OCI-LY7 (cell line): ENCODE data around the gene RNU7-1. TPM values are rescaled to one million over a fixed set of nuclear protein-coding genes. Genes with fewer than 3 reads are reported as not detected.

Source experiments
- BruUV-seq: library from RNA; stranded (reverse); fragments of 400-500 nt; replicated peaks from 2 replicates; lab custom pipeline; 2021; lab: Mats Ljungman, UMichigan
- CTCF ChIA-PET: fragments of 300-600 bp; sonication (Branson Sonifier 250); formaldehyde crosslinking; loops from one replicate; lab custom pipeline; 2022; ENCODE audit warnings: antibody characterized with exemption; ENCODE audit not compliant: unreplicated experiment; lab: Charles Lee
- POLR2A ChIA-PET: fragments of 300-600 bp; sonication (Branson Sonifier 250); formaldehyde crosslinking; loops from one replicate; lab custom pipeline; 2022; ENCODE audit warnings: antibody characterized with exemption; lab: Charles Lee
- DNase-seq: peaks from one replicate; pipeline ENCODE4 v3.0.0-alpha.2; 2015; ENCODE audit warnings: low spot score
- H2AFZ ChIP-seq: fragments of 200-600 bp; sonication (generic), shearing (Covaris generic); 2 replicates; pipeline ENCODE4 v1.6.1; 2014; ENCODE audit warnings: mild to moderate bottlenecking, antibody characterized with exemption, low read length, moderate library complexity
- H3K27ac ChIP-seq: fragments of 200-600 bp; sonication (generic); 2 replicates; pipeline ENCODE4 v1.5.1; 2014; ENCODE audit warnings: mixed run types, low read depth, mild to moderate bottlenecking, moderate library complexity, low read length, inconsistent platforms; ENCODE audit not compliant: poor library complexity, severe bottlenecking
- H3K36me3 ChIP-seq: fragments of 200-600 bp; sonication (generic); 2 replicates; pipeline ENCODE4 v1.6.1; 2014; ENCODE audit warnings: mild to moderate bottlenecking, antibody characterized with exemption, low read length, moderate library complexity, mixed read lengths; ENCODE audit not compliant: insufficient read depth
- H3K4me1 ChIP-seq: fragments of 200-600 bp; sonication (generic); 2 replicates; pipeline ENCODE4 v1.5.1; 2014; ENCODE audit warnings: mild to moderate bottlenecking, low read length; ENCODE audit not compliant: insufficient read depth, poor library complexity, severe bottlenecking
- H3K4me2 ChIP-seq: fragments of 200-600 bp; sonication (generic); 2 replicates; pipeline ENCODE4 v1.6.1; 2014; ENCODE audit warnings: mild to moderate bottlenecking, low read length
- H3K4me3 ChIP-seq: fragments of 200-600 bp; sonication (generic); 2 replicates; pipeline ENCODE4 v1.5.1; 2014; ENCODE audit warnings: mild to moderate bottlenecking, low read depth, low read length; ENCODE audit not compliant: poor library complexity, severe bottlenecking
- H3K79me2 ChIP-seq: fragments of 200-600 bp; sonication (generic); 2 replicates; pipeline ENCODE4 v1.6.1; 2016; ENCODE audit warnings: low read depth, mild to moderate bottlenecking, low read length, moderate library complexity, mixed read lengths; ENCODE audit not compliant: insufficient read depth
- H3K9me2 ChIP-seq: fragments of 200-600 bp; sonication (generic); 2 replicates; pipeline ENCODE4 v1.6.1; 2016; ENCODE audit warnings: mild to moderate bottlenecking, low read length, mixed read lengths; ENCODE audit not compliant: insufficient read depth
- H3K9me3 ChIP-seq: fragments of 200-600 bp; sonication (generic); 2 replicates; pipeline ENCODE4 v1.6.1; 2014; ENCODE audit warnings: mild to moderate bottlenecking, mixed run types, low read length, mixed read lengths
- H4K20me1 ChIP-seq: fragments of 200-600 bp; sonication (generic); 2 replicates; pipeline ENCODE4 v1.6.1; 2014; ENCODE audit warnings: mild to moderate bottlenecking, antibody characterized with exemption, low read length, moderate library complexity, mixed read lengths; ENCODE audit not compliant: insufficient read depth
- EZH2phosphoT487 ChIP-seq: fragments of 200-600 bp; sonication (generic); IDR thresholded peaks from 2 replicates; pipeline ENCODE4 v1.6.1; 2018; ENCODE audit warnings: low read depth, borderline replicate concordance, mild to moderate bottlenecking, mixed run types, antibody characterized with exemption, low read length, moderate library complexity, mixed read lengths
- intact Hi-C: fragments of 100-400 bp; cut with micrococcal nuclease; formaldehyde crosslinking; loops from one replicate; pipeline ENCODE4 v1.10.0; 2022; ENCODE audit not compliant: unreplicated experiment
- total RNA-seq, 2 experiments: library from RNA; depleted of rRNA in 1 of 2; stranded (reverse); fragments of >200 nt in 1 of 2; shearing (Covaris generic) in 1 of 2; gene quantifications; 2 replicates each; pipeline ENCODE4 v1.2.3, GENCODE V29; 2014 to 2022
- TF ChIP-seq, protein P1 (sequence below): fragments of 200-600 bp; sonication (generic); conservative IDR thresholded peaks from 2 replicates; pipeline ENCODE4 v1.5.1; 2014; ENCODE audit warnings: mild to moderate bottlenecking, antibody characterized with exemption, low read length, moderate library complexity, mixed read lengths

RNU7-1 gene
- total RNA-seq, 2 experiments from 2014 or later = not detected

GRCh38 chr12:6902448-6902847, 41.2 kb upstream of the RNU7-1 start:
- Histone ChIP-seq H3K4me1 (peaks cover 18% of the 10 kb centered on the region), H3K36me3 (peaks cover 8% of the 10 kb centered on the region; the same call in 1 of the 2 replicates), H3K79me2 (no peaks in the 10 kb centered on the region), H3K4me2 (no peak overlapping the region), H2AFZ (no peak overlapping the region), H4K20me1 (no peaks in the 10 kb centered on the region), H3K27ac (no peak overlapping the region), H3K4me3 (no peak overlapping the region), H3K9me3 (no peaks in the 10 kb centered on the region), H3K9me2 (no peaks in the 10 kb centered on the region)
- intact Hi-C loops = no loop called here
- DNase-seq = no peak
- TF ChIP-seq, protein P1, sequence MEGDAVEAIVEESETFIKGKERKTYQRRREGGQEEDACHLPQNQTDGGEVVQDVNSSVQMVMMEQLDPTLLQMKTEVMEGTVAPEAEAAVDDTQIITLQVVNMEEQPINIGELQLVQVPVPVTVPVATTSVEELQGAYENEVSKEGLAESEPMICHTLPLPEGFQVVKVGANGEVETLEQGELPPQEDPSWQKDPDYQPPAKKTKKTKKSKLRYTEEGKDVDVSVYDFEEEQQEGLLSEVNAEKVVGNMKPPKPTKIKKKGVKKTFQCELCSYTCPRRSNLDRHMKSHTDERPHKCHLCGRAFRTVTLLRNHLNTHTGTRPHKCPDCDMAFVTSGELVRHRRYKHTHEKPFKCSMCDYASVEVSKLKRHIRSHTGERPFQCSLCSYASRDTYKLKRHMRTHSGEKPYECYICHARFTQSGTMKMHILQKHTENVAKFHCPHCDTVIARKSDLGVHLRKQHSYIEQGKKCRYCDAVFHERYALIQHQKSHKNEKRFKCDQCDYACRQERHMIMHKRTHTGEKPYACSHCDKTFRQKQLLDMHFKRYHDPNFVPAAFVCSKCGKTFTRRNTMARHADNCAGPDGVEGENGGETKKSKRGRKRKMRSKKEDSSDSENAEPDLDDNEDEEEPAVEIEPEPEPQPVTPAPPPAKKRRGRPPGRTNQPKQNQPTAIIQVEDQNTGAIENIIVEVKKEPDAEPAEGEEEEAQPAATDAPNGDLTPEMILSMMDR = no peak
- no peak for TF ChIP-seq EZH2phosphoT487
- CTCF ChIA-PET = no interaction called here
- no TSS peak for BruUV-seq
- POLR2A ChIA-PET = interaction anchor here (0.5 to 1.5 kb wide), 8 partner anchors 8 to 51 kb away, joined by 3 to 5 read pairs (median 3); no protein-coding TSS in a partner anchor

DNA sequence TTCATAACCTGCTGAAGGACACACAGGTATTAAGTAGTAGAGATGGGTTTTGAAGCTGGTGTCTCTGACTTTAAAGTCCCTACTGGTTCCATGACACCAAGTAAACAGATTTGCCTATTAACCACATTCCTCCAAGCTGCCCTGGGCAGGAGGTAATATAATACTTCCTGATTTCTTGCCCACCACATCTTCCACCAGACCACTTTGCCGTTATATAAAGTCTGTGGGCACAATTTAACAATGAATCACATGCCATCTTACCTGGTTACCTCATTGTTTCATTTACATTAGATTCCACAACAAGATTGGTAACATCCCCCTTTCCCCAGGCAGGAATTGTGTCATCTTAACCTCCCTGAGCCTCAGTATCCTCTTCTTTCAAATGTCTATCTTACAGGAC, 39.9 kb upstream of the RNU7-1 start:
- Histone ChIP-seq H3K27ac (no peak overlapping the region), H3K36me3 (peaks cover 8% of the 10 kb centered on the region; the same call in 1 of the 2 replicates), H3K4me2 (peak overlapping the region; percentile 97), H3K4me1 (peaks cover 18% of the 10 kb centered on the region), H3K9me2 (no peaks in the 10 kb centered on the region), H3K9me3 (no peaks in the 10 kb centered on the region), H4K20me1 (no peaks in the 10 kb centered on the region), H3K79me2 (no peaks in the 10 kb centered on the region), H2AFZ (peak overlapping the region; percentile 80; the same call in 1 of the 2 replicates), H3K4me3 (peak overlapping the region; percentile 81)
- no peak for TF ChIP-seq EZH2phosphoT487
- TF ChIP-seq, protein P1 = no peak
- no TSS peak for BruUV-seq
- no peak for DNase-seq
- intact Hi-C loops = no loop called here
- ChIA-PET POLR2A (interaction anchor here (0.7 to 2.8 kb wide), 4 partner anchors 12 to 64 kb away, joined by 3 to 13 read pairs (median 4); no protein-coding TSS in a partner anchor), CTCF (no interaction called here)
